ENCODE results near the gene BAHCC1. TPM values are rescaled to one million over a fixed set of nuclear protein-coding genes. Genes with fewer than 3 reads are reported as not detected.

BAHCC1 gene
- total and polyA plus RNA-seq, 2 donors from 2014 or later: 2.6 to 20.5 TPM

DNA sequence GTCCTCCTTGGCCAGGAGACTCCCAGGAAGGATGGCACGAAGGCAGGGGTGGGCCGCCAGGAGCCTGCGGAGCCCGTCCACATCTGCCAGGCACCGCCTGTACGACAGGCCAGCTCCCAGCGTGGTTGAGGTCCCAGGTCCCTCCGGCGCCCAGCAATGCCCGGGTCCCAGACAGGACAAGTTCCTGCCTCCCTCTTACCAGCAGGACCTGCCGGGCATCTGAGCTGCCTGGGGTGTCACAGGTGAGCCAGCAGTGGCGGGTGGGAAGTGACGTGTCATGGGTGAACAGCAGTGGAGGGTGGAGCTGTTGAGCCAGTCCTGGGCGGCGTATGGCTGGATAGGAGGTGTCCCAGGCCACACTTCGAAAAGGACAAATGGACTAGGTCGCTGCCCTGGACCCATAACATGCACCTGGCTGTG is 15.7 kb upstream of the BAHCC1 start:
- intact Hi-C loops (cut with DNase I): no loop called here
- peak overlapping the region; percentile 8 to 32 for H3K27ac ChIP-seq (ENCODE audit: low read depth in 2 of 2, low read length in 2 of 2)
- TF ChIP-seq CTCF (IDR thresholded peaks at IDR 0.05; ENCODE audit: borderline replicate concordance, extremely low read depth, insufficient read depth): no peak
- FAIRE-seq (no peak), DNase-seq (peak; percentile 55 to 87 (median 72))
- no peaks in the 10 kb centered on the region for H3K9me3 ChIP-seq (ENCODE audit: control insufficient read depth in 2 of 3, insufficient read depth in 1 of 3, low read length in 3 of 3)
- no peaks in the 10 kb centered on the region for H3K36me3 ChIP-seq (ENCODE audit: control insufficient read depth in 2 of 3, insufficient read depth in 3 of 3, low read length in 3 of 3)
- H3K4me1 ChIP-seq (ENCODE audit: control insufficient read depth in 2 of 3, insufficient read depth in 2 of 3, low read depth in 1 of 3, low read length in 3 of 3): peaks cover 0 to 2% (median 0%) of the 10 kb centered on the region in 3 donors
- no peak overlapping the region for H3K4me3 ChIP-seq (ENCODE audit: low read length in 3 of 3)
- no peak overlapping the region for H3K9ac ChIP-seq (ENCODE audit: low read length in 3 of 3)
- H3K27me3 ChIP-seq (ENCODE audit: control insufficient read depth, insufficient read depth, low read length): no peaks in the 10 kb centered on the region

DNA sequence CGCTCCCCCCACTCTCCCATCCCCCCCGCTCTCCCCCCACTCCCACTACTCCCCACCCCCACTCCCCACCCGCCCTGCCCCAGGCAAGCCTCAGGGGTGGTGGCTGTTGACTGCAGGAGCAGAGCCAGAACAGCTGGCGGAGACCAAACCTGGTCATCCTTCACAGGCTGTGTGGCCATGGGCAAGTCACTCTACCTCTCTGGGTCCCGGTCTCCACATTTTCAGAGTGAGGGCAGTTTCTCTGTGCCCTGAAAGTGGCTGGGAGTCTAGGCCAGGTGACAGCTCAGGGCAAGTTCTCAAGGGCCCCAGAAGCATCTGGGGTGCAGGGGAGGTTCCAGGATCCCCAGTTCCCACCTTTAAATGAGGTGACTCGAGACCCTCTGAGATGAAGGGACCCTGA is 15.1 kb upstream of the BAHCC1 start:
- intact Hi-C loops (cut with DNase I): no loop called here
- Histone ChIP-seq H3K9me3 (ENCODE audit: control insufficient read depth in 2 of 3, insufficient read depth in 1 of 3, low read length in 3 of 3) (no peaks in the 10 kb centered on the region), H3K27me3 (ENCODE audit: control insufficient read depth, insufficient read depth, low read length) (no peaks in the 10 kb centered on the region), H3K36me3 (ENCODE audit: control insufficient read depth in 2 of 3, insufficient read depth in 3 of 3, low read length in 3 of 3) (no peaks in the 10 kb centered on the region), H3K27ac (ENCODE audit: low read depth in 2 of 2, low read length in 2 of 2) (no peak overlapping the region), H3K4me3 (ENCODE audit: low read length in 3 of 3) (no peak overlapping the region), H3K4me1 (ENCODE audit: control insufficient read depth in 2 of 3, insufficient read depth in 2 of 3, low read depth in 1 of 3, low read length in 3 of 3) (peaks cover 0 to 2% (median 0%) of the 10 kb centered on the region in 3 donors), H3K9ac (ENCODE audit: low read length in 3 of 3) (no peak overlapping the region)
- TF ChIP-seq CTCF (IDR thresholded peaks at IDR 0.05; ENCODE audit: borderline replicate concordance, extremely low read depth, insufficient read depth): no peak
- FAIRE-seq (no peak), DNase-seq (peak in 1 of 5 donors; percentile 35)

DNA sequence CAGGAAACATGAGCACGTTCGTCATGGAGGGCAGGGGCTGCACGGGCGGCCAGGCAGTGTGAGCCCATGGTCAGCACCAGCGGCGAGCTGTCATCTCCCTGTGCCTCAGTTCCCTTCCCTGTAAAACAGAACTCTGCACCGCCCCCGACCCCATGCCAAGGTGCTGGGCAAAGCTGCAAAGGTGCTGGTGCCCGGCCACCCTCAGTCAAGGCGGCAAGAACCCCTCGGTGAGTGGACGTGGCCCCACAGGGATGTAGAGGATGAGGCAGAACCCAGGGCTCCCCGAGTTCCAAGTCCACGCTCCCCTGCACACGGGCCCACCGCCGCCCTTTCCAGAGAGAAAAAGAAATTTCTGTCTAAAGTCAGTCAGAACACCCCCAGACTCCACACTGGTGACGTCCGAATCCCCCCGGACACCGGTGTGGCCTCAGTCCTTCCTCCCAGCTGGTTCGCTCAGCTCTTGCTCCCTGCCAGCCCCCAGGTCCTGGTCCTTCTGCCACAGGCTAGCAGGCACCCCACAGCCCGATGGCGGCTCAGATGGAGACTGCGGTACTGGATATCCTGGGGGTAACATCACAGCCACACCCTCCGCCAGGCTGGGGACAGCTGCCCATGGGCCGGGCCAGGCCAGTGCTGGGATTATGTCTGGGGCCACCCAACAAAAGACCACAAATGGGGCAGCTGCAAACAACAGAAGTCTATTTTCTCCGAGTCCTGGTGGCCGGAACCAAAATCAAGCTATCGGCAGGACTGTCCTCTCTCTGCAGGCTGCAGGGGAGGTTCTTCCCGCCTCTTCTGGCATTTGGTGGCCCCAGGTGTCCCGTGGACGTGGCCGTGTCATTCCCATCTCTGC is 14.4 kb upstream of the BAHCC1 start:
- H3K9ac ChIP-seq (ENCODE audit: low read length in 3 of 3): no peak overlapping the region
- H3K36me3 ChIP-seq (ENCODE audit: control insufficient read depth in 2 of 3, insufficient read depth in 3 of 3, low read length in 3 of 3): no peaks in the 10 kb centered on the region
- H3K27me3 ChIP-seq (ENCODE audit: control insufficient read depth, insufficient read depth, low read length): no peaks in the 10 kb centered on the region
- FAIRE-seq (no peak), DNase-seq (peak in 1 of 5 donors; percentile 52)
- intact Hi-C loops (cut with DNase I): no loop called here
- peaks cover 0 to 3% (median 2%) of the 10 kb centered on the region in 3 donors for H3K4me1 ChIP-seq (ENCODE audit: control insufficient read depth in 2 of 3, insufficient read depth in 2 of 3, low read depth in 1 of 3, low read length in 3 of 3)
- H3K9me3 ChIP-seq (ENCODE audit: control insufficient read depth in 2 of 3, insufficient read depth in 1 of 3, low read length in 3 of 3): no peaks in the 10 kb centered on the region
- H3K4me3 ChIP-seq (ENCODE audit: low read length in 3 of 3): no peak overlapping the region
- no peak overlapping the region for H3K27ac ChIP-seq (ENCODE audit: low read depth in 2 of 2, low read length in 2 of 2)
- no peak for TF ChIP-seq CTCF (IDR thresholded peaks at IDR 0.05; ENCODE audit: borderline replicate concordance, extremely low read depth, insufficient read depth)
